GM12872 (cell line): ENCODE data around the gene HIGD1B.

Experiments used
- TF ChIP-seq, protein P1 (sequence below): IDR thresholded peaks from 3 replicates; pipeline ENCODE4 v1.5.1; 2011; ENCODE audit warnings: low read depth, mild to moderate bottlenecking, low read length, moderate library complexity; ENCODE audit not compliant: insufficient read depth

Gene HIGD1B

DNA sequence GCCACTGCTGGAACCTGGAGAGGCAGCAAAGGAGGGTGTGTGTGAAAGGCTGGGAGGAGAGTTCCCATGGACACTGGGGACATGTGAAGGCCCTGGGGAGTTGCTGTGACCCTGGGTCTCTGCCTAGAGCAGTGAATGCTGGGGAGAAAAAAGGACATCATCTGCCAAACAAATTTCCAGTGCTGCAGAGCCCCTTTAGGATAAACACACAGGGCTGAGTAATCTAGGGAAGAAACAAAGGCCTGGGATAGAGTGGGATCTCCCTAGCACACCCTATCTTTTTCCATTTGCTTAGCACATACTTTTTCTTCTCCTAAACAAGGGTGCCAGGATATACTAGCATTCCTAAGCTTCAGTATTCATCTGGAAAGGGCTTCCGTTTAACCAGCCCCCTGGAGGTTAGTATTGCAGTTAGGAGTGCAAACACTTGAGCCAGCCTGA is 3.3 kb upstream of the HIGD1B start:
- TF ChIP-seq, protein P1, sequence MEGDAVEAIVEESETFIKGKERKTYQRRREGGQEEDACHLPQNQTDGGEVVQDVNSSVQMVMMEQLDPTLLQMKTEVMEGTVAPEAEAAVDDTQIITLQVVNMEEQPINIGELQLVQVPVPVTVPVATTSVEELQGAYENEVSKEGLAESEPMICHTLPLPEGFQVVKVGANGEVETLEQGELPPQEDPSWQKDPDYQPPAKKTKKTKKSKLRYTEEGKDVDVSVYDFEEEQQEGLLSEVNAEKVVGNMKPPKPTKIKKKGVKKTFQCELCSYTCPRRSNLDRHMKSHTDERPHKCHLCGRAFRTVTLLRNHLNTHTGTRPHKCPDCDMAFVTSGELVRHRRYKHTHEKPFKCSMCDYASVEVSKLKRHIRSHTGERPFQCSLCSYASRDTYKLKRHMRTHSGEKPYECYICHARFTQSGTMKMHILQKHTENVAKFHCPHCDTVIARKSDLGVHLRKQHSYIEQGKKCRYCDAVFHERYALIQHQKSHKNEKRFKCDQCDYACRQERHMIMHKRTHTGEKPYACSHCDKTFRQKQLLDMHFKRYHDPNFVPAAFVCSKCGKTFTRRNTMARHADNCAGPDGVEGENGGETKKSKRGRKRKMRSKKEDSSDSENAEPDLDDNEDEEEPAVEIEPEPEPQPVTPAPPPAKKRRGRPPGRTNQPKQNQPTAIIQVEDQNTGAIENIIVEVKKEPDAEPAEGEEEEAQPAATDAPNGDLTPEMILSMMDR = no peak

DNA sequence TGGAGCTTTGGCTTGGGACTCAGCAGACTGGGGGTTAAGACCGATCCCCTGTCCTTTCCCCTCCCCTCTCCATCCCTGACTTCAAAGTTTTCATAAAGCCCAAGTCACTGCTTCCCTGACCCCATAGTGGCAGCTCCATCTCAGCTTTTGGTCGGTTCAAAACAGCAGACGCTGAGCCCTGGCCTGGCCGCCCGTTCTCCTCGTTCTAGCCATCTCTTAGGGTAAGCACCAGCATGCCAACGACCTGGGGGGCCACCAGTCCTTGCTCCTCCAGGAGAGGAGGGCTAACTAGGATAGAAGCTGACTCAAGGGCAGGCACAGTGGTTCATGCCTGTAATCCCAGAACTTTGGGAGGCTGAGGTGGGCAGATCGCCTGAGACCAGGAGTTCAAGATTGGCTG is 1.5 kb upstream of the HIGD1B start:
- TF ChIP-seq, protein P1 = no peak

DNA sequence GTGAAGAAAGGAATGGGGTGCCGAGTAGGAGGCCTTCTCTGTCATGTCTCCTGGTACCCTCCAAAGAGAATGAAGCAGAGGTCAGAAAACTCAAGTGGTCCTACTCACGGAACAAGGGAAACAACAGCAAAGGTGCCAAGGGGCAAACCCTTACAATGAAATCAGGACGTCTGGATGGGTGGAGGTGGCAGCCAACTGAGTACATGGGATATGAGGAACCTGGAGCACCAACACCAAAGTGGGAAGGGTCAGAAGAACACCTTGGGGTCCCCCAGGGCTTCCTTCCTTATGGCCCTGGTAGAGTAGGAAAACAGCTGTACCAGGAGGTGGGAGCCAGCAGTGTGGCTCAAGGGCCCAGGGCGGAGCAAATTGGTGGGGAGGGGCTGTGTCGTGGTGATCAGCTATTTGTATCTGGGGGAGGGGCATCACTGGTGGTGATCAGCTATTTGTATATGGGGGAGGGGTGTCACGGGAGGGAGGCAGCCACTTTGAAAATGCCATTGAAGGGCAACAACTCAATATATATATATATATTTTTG is 643 bp downstream of the HIGD1B start:
- TF ChIP-seq, protein P1 = no peak

DNA sequence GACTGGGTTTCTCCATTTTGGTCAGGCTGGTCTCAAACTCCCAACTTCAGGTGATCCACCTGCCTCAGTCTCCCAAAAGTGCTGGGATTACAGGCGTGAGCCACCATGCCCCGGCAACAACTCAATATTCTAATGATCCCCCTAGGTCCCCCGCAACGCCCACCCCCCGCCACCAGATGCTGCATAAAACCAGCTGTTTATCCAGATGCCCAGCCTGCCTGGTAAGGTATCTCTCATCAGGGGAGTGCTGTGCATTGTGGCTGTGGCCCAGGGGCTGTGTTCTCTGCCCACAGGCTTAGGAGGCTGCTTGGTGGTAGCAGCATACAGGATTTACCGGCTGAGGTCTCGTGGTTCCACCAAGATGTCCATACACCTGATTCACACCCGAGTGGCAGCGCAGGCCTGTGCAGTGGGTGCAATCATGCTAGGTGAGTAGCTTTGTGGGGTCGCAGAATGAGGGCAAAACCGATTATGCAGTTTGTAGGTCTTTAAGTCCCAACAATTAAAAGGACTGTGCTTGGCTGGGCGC is 1.3 kb downstream of the HIGD1B start:
- TF ChIP-seq, protein P1 = no peak

DNA sequence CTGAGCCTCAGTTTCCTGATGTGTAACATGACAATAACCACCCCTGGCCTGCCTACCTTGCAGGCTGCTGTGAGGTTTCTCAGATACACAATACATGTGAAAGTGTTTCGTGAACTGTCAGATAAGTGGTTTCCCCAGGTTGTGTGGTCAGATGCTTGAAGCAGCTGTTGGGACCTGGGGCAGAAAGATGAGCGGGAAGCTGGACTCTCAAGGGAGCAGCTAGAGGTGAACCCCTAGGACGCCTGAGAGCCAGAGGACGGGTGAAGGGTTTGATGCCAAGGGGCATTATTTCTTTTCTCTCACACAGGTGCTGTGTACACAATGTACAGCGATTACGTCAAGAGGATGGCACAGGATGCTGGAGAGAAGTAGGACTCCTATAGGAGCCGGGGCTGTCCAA is 2.3 kb downstream of the HIGD1B start:
- TF ChIP-seq, protein P1 = no peak

DNA sequence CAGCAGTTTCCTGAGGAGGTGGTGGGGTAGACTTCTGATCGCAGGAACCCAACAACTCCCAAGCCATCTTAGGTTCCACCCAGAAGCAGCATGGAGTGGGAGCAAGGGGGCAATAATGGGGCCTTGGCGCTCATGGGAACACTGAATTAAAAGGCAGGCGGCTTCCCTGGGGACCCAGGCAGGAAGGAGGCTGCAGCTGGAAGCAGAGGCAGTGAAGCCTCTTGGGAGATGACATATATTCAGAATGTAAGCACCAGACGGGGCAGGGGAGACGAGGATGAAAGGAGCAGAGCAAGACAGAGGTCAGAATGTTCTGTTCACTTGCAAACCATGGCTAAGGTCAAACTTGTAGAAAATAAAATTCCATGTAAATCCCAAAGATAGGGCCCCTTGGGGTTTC is 2.9 kb downstream of the HIGD1B start:
- TF ChIP-seq, protein P1 = no peak

DNA sequence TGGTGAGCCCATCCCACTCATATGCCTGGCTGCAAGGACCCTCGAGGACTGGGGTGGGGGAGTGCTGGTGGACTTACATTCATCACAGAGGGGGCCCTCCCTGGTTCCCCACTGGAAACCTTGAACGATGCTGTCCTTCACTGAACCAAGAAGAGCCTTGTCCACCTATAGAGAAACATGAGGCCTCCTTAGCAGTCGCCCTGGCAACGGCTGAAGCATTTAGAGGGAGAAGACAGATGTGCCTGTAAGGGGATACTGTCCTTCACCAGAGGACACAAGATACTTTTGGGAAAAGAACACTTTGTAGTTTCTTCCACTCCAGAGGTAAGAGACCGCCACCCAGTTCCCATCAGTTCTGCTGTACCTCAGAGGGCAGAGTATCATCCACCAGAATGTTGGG is 6.5 kb downstream of the HIGD1B start:
- TF ChIP-seq, protein P1 = no peak
